GM13977 (cell line): Measurements from ENCODE around the gene CDK6.

Experiments
- DNase-seq: peaks from one replicate; pipeline ENCODE4 v3.0.0; 2012; ENCODE audit warnings: low spot score
- CTCF ChIP-seq: IDR thresholded peaks from 2 replicates; pipeline ENCODE4 v1.5.1; 2012; ENCODE audit warnings: mild to moderate bottlenecking, control low read depth; ENCODE audit not compliant: insufficient read depth; ENCODE audit errors: extremely low read depth, missing control alignments
- in situ Hi-C: fragments of 300-500 bp; cut with MboI; formaldehyde crosslinking; loops from one replicate; pipeline ENCODE4 v1.12.0; 2022; ENCODE audit warnings: low sequenced_read_pairs, low pct_unique_long_range_greater_than_20kb, mixed read lengths, inconsistent platforms; ENCODE audit not compliant: unreplicated experiment

CDK6 gene

GRCh38 chr7:92737706-92738105 is 98.7 kb downstream of the CDK6 start:
- TF ChIP-seq CTCF: no peak
- in situ Hi-C loops: no loop called here
- peak; percentile 18 for DNase-seq

GRCh38 chr7:92736870-92737269 is 99.5 kb downstream of the CDK6 start:
- TF ChIP-seq CTCF: no peak
- in situ Hi-C loops: no loop called here

DNA sequence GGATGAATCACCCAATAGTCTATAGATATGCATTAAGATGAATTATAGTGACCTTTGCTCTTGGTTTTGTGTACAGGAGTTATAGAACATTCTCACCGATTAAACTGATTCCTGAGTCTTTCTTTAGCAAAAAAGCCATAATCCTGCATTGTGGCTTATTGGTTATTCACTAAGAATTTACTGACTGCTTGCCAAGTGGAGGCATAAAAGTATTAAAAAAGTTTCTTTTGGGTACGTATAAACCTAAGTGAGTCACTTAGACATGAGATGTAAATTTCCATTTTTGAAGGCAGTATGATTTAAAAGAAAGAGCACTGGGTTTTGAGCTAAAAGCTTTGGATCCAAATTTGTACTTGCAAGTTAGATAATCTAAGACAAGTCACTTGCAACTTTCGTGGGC is 100.7 kb downstream of the CDK6 start:
- TF ChIP-seq CTCF: no peak
- no peak for DNase-seq
- in situ Hi-C loops: no loop called here

More at GRCh38 chr7:92736870-92737269, 99.5 kb downstream of the CDK6 start:
- no peak for DNase-seq

GRCh38 chr7:92732316-92733036 is 103.9 kb downstream of the CDK6 start:
- in situ Hi-C loops: no loop called here
- no peak for TF ChIP-seq CTCF
- no peak for DNase-seq

- TF ChIP-seq CTCF: no peak
- in situ Hi-C loops: no loop called here
- no peak for DNase-seq
These were observed 104.9 kb downstream of the CDK6 start for GRCh38 chr7:92731335-92732063.

DNA sequence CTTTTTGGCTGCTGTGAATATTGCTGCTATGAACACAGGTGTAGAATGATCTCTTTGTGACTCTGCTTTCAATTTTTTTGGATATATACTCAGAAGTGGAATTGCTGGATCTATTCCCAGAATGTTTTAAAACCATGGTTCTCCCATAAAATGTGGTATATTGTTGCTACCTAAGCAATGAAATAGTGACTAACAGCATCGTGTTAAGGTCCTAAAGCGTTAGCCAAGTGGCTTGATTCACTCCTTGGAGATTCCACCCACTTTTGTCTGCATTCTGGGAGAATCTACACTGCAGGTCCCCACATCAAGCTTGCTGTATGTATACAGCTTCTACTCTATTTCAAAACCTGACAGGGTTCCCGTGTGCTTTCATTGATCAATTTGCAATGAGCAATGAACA is 105.6 kb downstream of the CDK6 start:
- no peak for TF ChIP-seq CTCF
- in situ Hi-C loops: no loop called here
- no peak for DNase-seq
